Naive B cell (primary cell): ENCODE results near the gene GIT2. TPM values are rescaled to one million over a fixed set of nuclear protein-coding genes. Genes with fewer than 3 reads are reported as not detected.

Experiments
- ATAC-seq, 2 donors: fragments of 150-1000 bp; cut with Tn5 transposase; 2 replicates each; pipeline ENCODE4 v1.10.0; 2021; ENCODE audit warnings: low read depth in 2 of 2, mild to moderate bottlenecking in 2 of 2, moderate library complexity in 2 of 2
- DNase-seq: peaks from one replicate; pipeline ENCODE4 v3.0.0; 2022
- H3K27ac Mint-ChIP-seq, 6 donors: one replicate each; pipeline ENCODE4 v1.8.0; 2020 to 2022; ENCODE audit warnings: mild to moderate bottlenecking in 6 of 6, mixed read lengths in 6 of 6, moderate library complexity in 5 of 6, inconsistent platforms in 2 of 6
- H3K27me3 Mint-ChIP-seq, 3 donors: one replicate each; pipeline ENCODE4 v1.8.0; 2021 to 2022; ENCODE audit warnings: mixed read lengths in 3 of 3, mild to moderate bottlenecking in 1 of 3
- H3K36me3 Mint-ChIP-seq, 2 donors: one replicate each; pipeline ENCODE4 v1.8.0; 2020 to 2022; ENCODE audit warnings: mixed read lengths in 2 of 2, inconsistent platforms in 1 of 2, mild to moderate bottlenecking in 1 of 2
- H3K4me1 Mint-ChIP-seq, 3 donors: one replicate each; pipeline ENCODE4 v1.8.0; 2020 to 2022; ENCODE audit warnings: mixed read lengths in 3 of 3, inconsistent platforms in 1 of 3, mild to moderate bottlenecking in 1 of 3, moderate library complexity in 1 of 3
- H3K4me3 Mint-ChIP-seq, 8 donors: one replicate each; pipeline ENCODE4 v1.8.0; 2020 to 2022; ENCODE audit warnings: mild to moderate bottlenecking in 8 of 8, mixed read lengths in 8 of 8, moderate library complexity in 8 of 8, inconsistent platforms in 2 of 8
- H3K9me3 Mint-ChIP-seq, 7 donors: one replicate each; pipeline ENCODE4 v1.8.0; 2020 to 2022; ENCODE audit warnings: mixed read lengths in 7 of 7, mild to moderate bottlenecking in 5 of 7, inconsistent platforms in 2 of 7, moderate library complexity in 1 of 7
- polyA plus RNA-seq, 6 donors: library from polyadenylated mRNA; unstranded; fragments of 300-500 nt; fragmentation: Illumina TruSeq; gene quantifications; one replicate each; pipeline ENCODE4 v1.2.3, GENCODE V29; 2021; ENCODE audit warnings: low read depth in 6 of 6

GIT2 gene
- polyA plus RNA-seq: 100 to 1,000 TPM in 4 of 6 donors, 10 to 100 TPM in 2; 95.1 to 129 (median 101) TPM

GRCh38 chr12:109995686-109996482 lies at the start of gene GIT2:
Gene GIT2 (minus strand): TSS chr12:109996368. CDS start chr12:109996224, 144 bp downstream.
- no peaks in the 10 kb centered on the region for H3K36me3 Mint-ChIP-seq
- H3K9me3 Mint-ChIP-seq: no peaks in the 10 kb centered on the region
- peak within 1 kb of the TSS; percentile 76 to 98 (median 94) for H3K27ac Mint-ChIP-seq
- peak; percentile 94 for DNase-seq
- peaks cover 39 to 78% (median 54%) of the 10 kb centered on the region in 3 donors for H3K4me1 Mint-ChIP-seq
- no peaks in the 10 kb centered on the region for H3K27me3 Mint-ChIP-seq
- H3K4me3 Mint-ChIP-seq: peak within 1 kb of the TSS; percentile 94 to 99 (median 97)
- peak; percentile 70 to 73 for ATAC-seq

GRCh38 chr12:110042264-110042663 lies 46.1 kb upstream of the GIT2 start:
- ATAC-seq (no peak), DNase-seq (no peak)
- peak overlapping the region in 2 of 6 donors; percentile 61 to 98 for H3K27ac Mint-ChIP-seq
- no peaks in the 10 kb centered on the region for H3K27me3 Mint-ChIP-seq
- H3K4me3 Mint-ChIP-seq: no peak overlapping the region
- no peaks in the 10 kb centered on the region for H3K9me3 Mint-ChIP-seq
- peaks cover 7 to 8% of the 10 kb centered on the region in 2 donors for H3K36me3 Mint-ChIP-seq
- H3K4me1 Mint-ChIP-seq: peaks cover 6 to 42% (median 33%) of the 10 kb centered on the region in 3 donors

GRCh38 chr12:110039085-110039807 lies 43.1 kb upstream of the GIT2 start:
- peaks cover 15 to 32% (median 29%) of the 10 kb centered on the region in 3 donors for H3K4me1 Mint-ChIP-seq
- H3K4me3 Mint-ChIP-seq: peak overlapping the region in 1 of 8 donors; percentile 16
- no peaks in the 10 kb centered on the region for H3K27me3 Mint-ChIP-seq
- ATAC-seq: no peak
- H3K27ac Mint-ChIP-seq: peak overlapping the region; percentile 4 to 88 (median 66)
- DNase-seq: no peak
- peaks cover 14 to 23% of the 10 kb centered on the region in 2 donors for H3K36me3 Mint-ChIP-seq
- no peaks in the 10 kb centered on the region for H3K9me3 Mint-ChIP-seq

- Mint-ChIP-seq H3K36me3 (peaks cover 17 to 25% of the 10 kb centered on the region in 2 donors), H3K4me1 (peaks cover 15 to 30% (median 29%) of the 10 kb centered on the region in 3 donors), H3K27ac (peak overlapping the region in 3 of 6 donors; percentile 78 to 88 (median 84)), H3K4me3 (no peak overlapping the region), H3K9me3 (no peaks in the 10 kb centered on the region), H3K27me3 (no peaks in the 10 kb centered on the region)
- DNase-seq: no peak
- ATAC-seq: no peak
Observed at GRCh38 chr12:110038741-110039084, 42.5 kb upstream of the GIT2 start.

- Mint-ChIP-seq H3K36me3 (peaks cover 17 to 25% of the 10 kb centered on the region in 2 donors), H3K9me3 (no peaks in the 10 kb centered on the region), H3K27me3 (no peaks in the 10 kb centered on the region), H3K4me1 (peaks cover 9 to 18% (median 17%) of the 10 kb centered on the region in 3 donors), H3K4me3 (no peak overlapping the region), H3K27ac (peak overlapping the region in 2 of 6 donors; percentile 56 to 57)
- DNase-seq (no peak), ATAC-seq (no peak)
Observed at GRCh38 chr12:110037315-110037714, 41.1 kb upstream of the GIT2 start.

GRCh38 chr12:110035534-110036104 lies 39.5 kb upstream of the GIT2 start:
- no peak overlapping the region for H3K4me3 Mint-ChIP-seq
- peaks cover 9 to 16% (median 11%) of the 10 kb centered on the region in 3 donors for H3K4me1 Mint-ChIP-seq
- DNase-seq (no peak), ATAC-seq (no peak)
- peaks cover 17 to 25% of the 10 kb centered on the region in 2 donors for H3K36me3 Mint-ChIP-seq
- peak overlapping the region in 1 of 6 donors; percentile 49 for H3K27ac Mint-ChIP-seq
- H3K9me3 Mint-ChIP-seq: no peaks in the 10 kb centered on the region
- H3K27me3 Mint-ChIP-seq: no peaks in the 10 kb centered on the region

- DNase-seq (no peak), ATAC-seq (no peak)
- Mint-ChIP-seq H3K4me1 (peaks cover 3 to 10% (median 9%) of the 10 kb centered on the region in 3 donors), H3K9me3 (no peaks in the 10 kb centered on the region), H3K36me3 (peaks cover 23 to 24% of the 10 kb centered on the region in 2 donors), H3K27me3 (no peaks in the 10 kb centered on the region), H3K27ac (peak overlapping the region in 1 of 6 donors; percentile 32), H3K4me3 (no peak overlapping the region)
Observed at GRCh38 chr12:110033888-110034287, 37.7 kb upstream of the GIT2 start.

- no peaks in the 10 kb centered on the region for H3K9me3 Mint-ChIP-seq
- H3K36me3 Mint-ChIP-seq: peaks cover 4 to 31% of the 10 kb centered on the region in 2 donors
- no peak for ATAC-seq
- no peak for DNase-seq
- peak overlapping the region in 2 of 6 donors; percentile 32 to 67 for H3K27ac Mint-ChIP-seq
- no peak overlapping the region for H3K4me3 Mint-ChIP-seq
- peaks cover 0 to under 1% (median 0%) of the 10 kb centered on the region in 3 donors for H3K4me1 Mint-ChIP-seq
- H3K27me3 Mint-ChIP-seq: no peaks in the 10 kb centered on the region
Observed at GRCh38 chr12:110029290-110029815, 33.2 kb upstream of the GIT2 start.

- ATAC-seq: no peak
- H3K4me1 Mint-ChIP-seq: peaks cover 0 to 8% (median 7%) of the 10 kb centered on the region in 3 donors
- peaks cover 0 to 23% of the 10 kb centered on the region in 2 donors for H3K36me3 Mint-ChIP-seq
Observed at GRCh38 chr12:110028323-110028722, 32.2 kb upstream of the GIT2 start.

GRCh38 chr12:110024051-110024450 lies 27.9 kb upstream of the GIT2 start:
- no peaks in the 10 kb centered on the region for H3K9me3 Mint-ChIP-seq
- H3K27ac Mint-ChIP-seq: peak overlapping the region in 1 of 6 donors; percentile 73
- peaks cover 0 to 14% (median 7%) of the 10 kb centered on the region in 3 donors for H3K4me1 Mint-ChIP-seq
- no peak for DNase-seq
- H3K27me3 Mint-ChIP-seq: no peaks in the 10 kb centered on the region
- no peak for ATAC-seq
- no peak overlapping the region for H3K4me3 Mint-ChIP-seq
- peaks cover 5 to 25% of the 10 kb centered on the region in 2 donors for H3K36me3 Mint-ChIP-seq

More at GRCh38 chr12:110028323-110028722, 32.2 kb upstream of the GIT2 start:
- H3K27me3 Mint-ChIP-seq: no peaks in the 10 kb centered on the region
- peak overlapping the region in 2 of 6 donors; percentile 73 to 81 for H3K27ac Mint-ChIP-seq
- no peak for DNase-seq
- no peak overlapping the region for H3K4me3 Mint-ChIP-seq
- no peaks in the 10 kb centered on the region for H3K9me3 Mint-ChIP-seq

- H3K9me3 Mint-ChIP-seq: no peaks in the 10 kb centered on the region
- H3K27me3 Mint-ChIP-seq: no peaks in the 10 kb centered on the region
- peaks cover 4 to 14% (median 7%) of the 10 kb centered on the region in 3 donors for H3K4me1 Mint-ChIP-seq
- H3K27ac Mint-ChIP-seq: peak overlapping the region in 2 of 6 donors; percentile 33 to 73
- peaks cover 13 to 29% of the 10 kb centered on the region in 2 donors for H3K36me3 Mint-ChIP-seq
- ATAC-seq (no peak), DNase-seq (no peak)
- no peak overlapping the region for H3K4me3 Mint-ChIP-seq
Observed at GRCh38 chr12:110023059-110023980, 27.2 kb upstream of the GIT2 start.

GRCh38 chr12:110020956-110021355 lies 24.8 kb upstream of the GIT2 start:
- Mint-ChIP-seq H3K36me3 (peaks cover 15 to 17% of the 10 kb centered on the region in 2 donors), H3K9me3 (no peaks in the 10 kb centered on the region), H3K4me3 (no peak overlapping the region), H3K27me3 (no peaks in the 10 kb centered on the region), H3K27ac (peak overlapping the region in 3 of 6 donors; percentile 7 to 72 (median 60)), H3K4me1 (peaks cover 4 to 16% (median 7%) of the 10 kb centered on the region in 3 donors)
- DNase-seq: no peak
- no peak for ATAC-seq
